ENCODE measurements around the gene ERC2.

DNA sequence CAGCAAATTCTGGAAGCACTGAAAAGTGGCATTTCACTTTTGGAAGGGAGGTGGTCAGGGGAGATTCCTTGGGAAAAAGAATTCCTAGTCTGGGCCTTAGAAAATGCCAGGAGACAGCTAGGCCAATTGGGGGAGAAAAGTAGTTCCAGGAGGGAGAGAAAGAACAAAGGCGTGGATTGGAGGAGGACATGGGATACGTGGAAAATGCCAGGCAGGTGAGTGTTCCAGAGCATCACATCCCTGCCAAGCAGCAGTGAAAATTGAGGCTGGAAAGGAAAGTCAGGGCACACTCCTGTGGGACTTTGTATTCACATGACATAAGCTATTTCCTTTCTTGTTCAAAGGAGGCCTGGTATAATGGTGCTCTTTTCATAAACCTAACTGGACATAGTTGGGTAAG, 846.6 kb downstream of the ERC2 start:
- TF ChIP-seq, protein P1, sequence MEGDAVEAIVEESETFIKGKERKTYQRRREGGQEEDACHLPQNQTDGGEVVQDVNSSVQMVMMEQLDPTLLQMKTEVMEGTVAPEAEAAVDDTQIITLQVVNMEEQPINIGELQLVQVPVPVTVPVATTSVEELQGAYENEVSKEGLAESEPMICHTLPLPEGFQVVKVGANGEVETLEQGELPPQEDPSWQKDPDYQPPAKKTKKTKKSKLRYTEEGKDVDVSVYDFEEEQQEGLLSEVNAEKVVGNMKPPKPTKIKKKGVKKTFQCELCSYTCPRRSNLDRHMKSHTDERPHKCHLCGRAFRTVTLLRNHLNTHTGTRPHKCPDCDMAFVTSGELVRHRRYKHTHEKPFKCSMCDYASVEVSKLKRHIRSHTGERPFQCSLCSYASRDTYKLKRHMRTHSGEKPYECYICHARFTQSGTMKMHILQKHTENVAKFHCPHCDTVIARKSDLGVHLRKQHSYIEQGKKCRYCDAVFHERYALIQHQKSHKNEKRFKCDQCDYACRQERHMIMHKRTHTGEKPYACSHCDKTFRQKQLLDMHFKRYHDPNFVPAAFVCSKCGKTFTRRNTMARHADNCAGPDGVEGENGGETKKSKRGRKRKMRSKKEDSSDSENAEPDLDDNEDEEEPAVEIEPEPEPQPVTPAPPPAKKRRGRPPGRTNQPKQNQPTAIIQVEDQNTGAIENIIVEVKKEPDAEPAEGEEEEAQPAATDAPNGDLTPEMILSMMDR (conservative IDR thresholded peaks at IDR 0.05 in 1 of 2, IDR thresholded peaks at IDR 0.05 in 1 of 2; ENCODE audit: low read depth in 1 of 2, low read length in 2 of 2) = no peak
- no peak for TF ChIP-seq EZH2 (IDR thresholded peaks at IDR 0.05; ENCODE audit: low read length, missing control alignments)

Data from fibroblast of lung (primary cell).